Cortex of kidney (tissue), 1 donor: ENCODE results near the gene MUC2.

Experiments used
- DNase-seq: peaks from one replicate; lab custom pipeline; 2025; lab: John Stamatoyannopoulos, UW

Gene MUC2

GRCh38 chr11:1072116-1072820 is 2.4 kb upstream of the MUC2 start:
- no peak for DNase-seq

GRCh38 chr11:1072821-1073231 is 1.8 kb upstream of the MUC2 start:
- DNase-seq = no peak

GRCh38 chr11:1073261-1073724 is 1.4 kb upstream of the MUC2 start:
- no peak for DNase-seq

- DNase-seq = no peak
Observed at GRCh38 chr11:1073851-1074243, 827 bp upstream of the MUC2 start.

- DNase-seq = no peak
Observed at GRCh38 chr11:1075341-1075911, 752 bp downstream of the MUC2 start.

GRCh38 chr11:1076061-1076665 is 1.5 kb downstream of the MUC2 start:
- DNase-seq = no peak

GRCh38 chr11:1077033-1077416 is 2.4 kb downstream of the MUC2 start:
- DNase-seq = no peak

- DNase-seq = no peak
Observed at GRCh38 chr11:1077417-1078119, 2.9 kb downstream of the MUC2 start.

- DNase-seq = no peak
Observed at GRCh38 chr11:1078191-1078601, 3.5 kb downstream of the MUC2 start.

GRCh38 chr11:1081601-1082311 is 7.1 kb downstream of the MUC2 start:
- DNase-seq = no peak

GRCh38 chr11:1082346-1082727 is 7.7 kb downstream of the MUC2 start:
- no peak for DNase-seq

- DNase-seq = no peak
Observed at GRCh38 chr11:1082728-1083620, 8.3 kb downstream of the MUC2 start.

- DNase-seq = no peak
Observed at GRCh38 chr11:1083621-1084551, 9.2 kb downstream of the MUC2 start.

- no peak for DNase-seq
Observed at GRCh38 chr11:1084561-1085439, 10.1 kb downstream of the MUC2 start.

GRCh38 chr11:1085440-1086170 is 10.9 kb downstream of the MUC2 start:
- DNase-seq = no peak

- DNase-seq = no peak
Observed at GRCh38 chr11:1086171-1087102, 11.8 kb downstream of the MUC2 start.

- DNase-seq = no peak
Observed at GRCh38 chr11:1087279-1087960, 12.7 kb downstream of the MUC2 start.
